Stimulated activated CD8-positive, alpha-beta memory T cell treated with anti-CD3 and anti-CD28 coated beads, Interleukin-12 subunit alpha, Interleukin-12 subunit beta, amount 100 ng/mL, for 4 hours (primary cell): ENCODE measurements around the gene PTAR1.

ENCODE experiments used
- DNase-seq: peaks from one replicate; pipeline ENCODE4 v3.0.0-alpha.2; 2020; ENCODE audit warnings: low read depth

Gene PTAR1

DNA sequence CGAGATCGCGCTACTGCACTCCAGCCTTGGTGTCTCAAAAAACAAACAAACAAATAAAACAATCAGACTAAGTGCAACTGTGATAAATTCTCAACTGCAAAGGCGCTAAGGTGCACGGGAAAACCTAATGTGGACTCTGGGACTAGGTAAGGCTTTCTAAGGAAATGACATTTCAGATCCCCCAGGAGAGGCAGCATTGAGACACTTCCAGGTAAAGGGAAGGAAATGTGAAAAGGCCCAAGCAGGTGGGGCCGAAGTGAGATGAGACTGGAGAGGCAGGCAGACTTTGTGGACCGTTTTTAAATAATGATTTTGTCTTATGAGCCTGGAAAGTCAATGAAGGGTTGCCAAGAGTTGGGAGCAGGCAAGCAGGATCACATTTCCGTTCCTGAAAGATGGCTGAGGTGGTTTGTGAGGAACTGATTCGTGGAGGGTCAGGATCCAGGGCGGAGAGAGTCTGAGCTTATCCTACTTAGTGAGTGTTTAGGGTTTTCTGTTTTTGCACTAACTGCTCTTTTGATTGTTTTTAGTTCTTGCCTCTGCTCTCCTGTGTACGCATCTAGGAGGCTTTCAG is 85.6 kb downstream of the PTAR1 start:
- DNase-seq = no peak

DNA sequence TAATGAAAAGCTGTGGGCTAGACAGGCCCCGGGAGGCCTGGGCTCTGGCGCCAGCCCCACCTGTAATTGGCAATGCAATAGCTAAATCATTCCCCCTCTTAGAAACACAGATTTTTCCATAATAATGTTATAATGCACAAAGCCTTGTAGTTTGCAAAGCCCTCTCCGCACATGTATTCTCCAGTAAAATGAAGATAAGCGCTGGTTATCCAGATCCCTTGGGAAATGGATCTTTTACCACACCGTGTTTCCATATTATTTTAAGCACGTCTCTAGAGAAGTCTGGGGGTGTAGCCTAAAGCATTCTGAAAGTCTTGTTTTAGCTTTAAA is 86.5 kb downstream of the PTAR1 start:
- no peak for DNase-seq

DNA sequence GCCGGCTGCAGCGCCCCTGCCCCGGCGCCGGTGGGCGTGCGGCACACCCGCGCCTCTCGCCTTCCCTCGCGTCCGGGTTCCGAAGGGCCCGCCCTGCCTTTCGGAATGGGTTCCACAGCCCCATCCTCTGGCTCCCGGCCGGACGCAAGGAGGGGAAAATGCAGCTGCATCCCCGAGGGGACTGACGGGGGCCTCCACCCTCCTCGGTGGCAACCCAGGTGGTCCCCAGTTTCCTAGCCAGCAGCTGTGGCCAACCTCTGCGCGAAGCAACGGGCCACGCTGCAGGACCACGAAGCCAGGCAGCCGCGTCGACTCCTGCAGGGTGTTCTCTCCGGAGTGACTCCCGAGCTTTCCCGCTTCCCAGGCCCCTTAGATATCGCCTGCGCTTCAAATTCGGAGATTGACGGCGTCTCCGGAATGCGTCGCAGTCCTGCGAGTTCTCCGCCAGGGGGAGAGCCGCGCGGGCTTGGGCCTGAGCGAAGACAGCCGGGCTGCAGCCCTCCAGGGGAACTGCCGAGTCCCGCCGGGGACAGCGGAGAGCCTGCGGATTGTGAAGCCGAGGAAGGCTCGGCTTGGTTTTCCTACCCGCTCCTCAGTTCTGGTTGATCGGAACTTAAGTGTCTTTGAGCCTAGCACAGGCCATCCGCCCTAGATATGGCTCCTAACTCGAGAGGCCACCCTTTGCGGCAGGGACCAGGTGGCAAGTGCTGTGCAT is 87.1 kb downstream of the PTAR1 start:
- peak; percentile 35 for DNase-seq

DNA sequence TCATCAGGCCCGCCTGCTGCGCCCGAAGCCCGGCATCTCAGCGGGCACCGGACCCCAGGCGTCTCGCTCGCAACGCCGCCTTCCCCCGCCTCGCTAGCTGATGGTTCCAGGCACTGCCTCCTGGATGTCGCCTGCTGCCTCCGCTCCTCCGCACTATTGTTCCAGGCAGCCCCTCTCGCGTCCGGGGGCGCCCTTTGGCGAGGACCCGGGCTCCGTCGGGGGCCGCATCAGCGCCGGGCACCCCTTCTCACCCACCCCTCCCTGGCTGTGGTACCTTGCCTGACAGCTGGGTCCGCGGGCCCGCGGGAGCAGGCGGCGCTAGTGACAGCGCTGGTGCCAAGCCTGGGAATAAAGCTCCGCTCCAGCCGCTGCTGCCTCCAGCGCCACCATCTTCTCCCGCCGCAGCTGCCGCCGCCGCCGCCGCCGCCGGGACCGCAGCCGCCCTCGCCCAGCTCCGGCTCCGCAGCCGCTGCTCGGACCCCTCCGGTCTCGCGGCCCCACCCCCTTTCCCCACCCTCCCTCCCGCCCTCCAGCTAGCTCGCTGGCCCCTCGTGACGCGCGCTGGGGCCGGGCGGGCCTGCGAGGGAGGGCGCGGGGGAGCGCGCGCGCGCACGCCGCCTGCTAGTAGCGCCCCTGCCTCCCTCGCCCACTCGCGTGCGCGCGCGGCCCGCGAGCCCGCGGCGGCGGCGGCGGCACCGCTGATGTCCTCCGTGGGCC is 87.8 kb downstream of the PTAR1 start, which contains the start of gene APBA1:
Gene APBA1, minus strand, starts transcription at position 493 of the 717 bp plus-strand sequence.
- DNase-seq = peak; percentile 46

DNA sequence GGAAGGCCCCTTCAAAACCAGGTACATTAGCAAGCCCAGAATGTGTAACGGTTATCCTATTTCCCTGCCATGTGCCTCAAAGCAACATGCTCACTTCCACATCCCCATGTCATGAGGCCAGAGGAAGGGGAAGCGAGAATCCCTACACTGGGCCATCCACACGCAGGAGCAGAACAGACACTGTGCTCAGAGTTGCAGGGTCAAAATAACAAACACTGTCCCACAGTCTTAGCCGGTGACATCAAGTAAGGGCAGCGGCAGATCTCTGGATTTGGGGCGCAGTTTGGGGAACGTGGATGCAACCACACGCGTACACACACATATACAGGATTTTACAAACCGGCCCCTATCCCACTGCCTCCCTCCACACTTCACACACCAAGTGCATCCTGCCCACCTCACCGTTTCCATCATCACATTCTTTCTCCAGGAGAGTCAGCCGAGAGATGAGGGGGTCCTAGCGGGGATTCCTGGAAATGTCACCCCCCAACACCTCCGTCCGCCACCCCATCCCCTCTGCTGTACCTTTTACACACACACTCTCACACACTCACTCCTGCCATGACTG is 88.4 kb downstream of the PTAR1 start:
- DNase-seq = no peak

DNA sequence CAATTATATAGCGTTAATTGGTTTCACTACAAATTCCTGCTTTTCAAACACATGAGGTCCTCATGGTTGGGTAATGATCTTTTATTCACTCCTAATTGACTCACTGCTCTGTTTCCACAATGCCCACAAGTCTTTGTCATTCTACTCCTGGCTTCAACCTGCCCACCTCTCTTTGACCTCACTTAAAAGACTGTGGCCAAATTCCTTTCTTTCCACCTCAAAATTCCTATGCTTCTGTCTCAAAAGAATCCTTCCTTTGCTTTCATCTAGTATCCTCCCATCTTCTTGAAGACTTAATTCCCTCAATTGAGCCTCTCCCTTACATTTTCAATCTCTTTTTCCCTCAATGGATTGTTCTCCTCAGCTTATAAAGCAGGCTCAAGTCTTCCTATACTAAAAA is 92.5 kb downstream of the PTAR1 start:
- no peak for DNase-seq

DNA sequence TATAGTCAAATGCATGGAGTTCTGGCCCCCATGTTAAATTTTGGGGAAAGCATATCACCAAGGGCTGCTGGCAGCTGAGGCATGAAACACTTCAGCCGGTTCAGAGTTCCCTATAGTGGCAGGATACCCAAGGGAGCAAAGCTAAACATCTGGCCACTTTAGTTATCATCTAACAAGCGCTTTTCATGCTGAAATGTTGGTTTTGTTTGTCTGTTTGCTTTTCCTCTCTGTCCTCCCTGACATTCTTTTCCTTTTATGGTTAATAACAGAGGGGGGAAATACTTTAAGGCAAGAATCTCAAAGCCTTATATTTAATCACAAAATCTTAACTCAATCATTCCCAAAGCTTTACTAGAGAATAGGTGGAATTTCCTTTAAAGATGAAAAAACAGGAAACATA is 99.5 kb downstream of the PTAR1 start:
- DNase-seq = no peak
